GM23248 (cell line): ENCODE data around the gene IPO7.

Experiments used
- EZH2 ChIP-seq: fragments of 200-600 bp; sonication (generic); IDR thresholded peaks from 2 replicates; pipeline ENCODE4 v1.6.1; 2018; ENCODE audit warnings: antibody characterized with exemption, mild to moderate bottlenecking; ENCODE audit not compliant: insufficient read depth, poor library complexity, severe bottlenecking
- EZH2phosphoT487 ChIP-seq: fragments of 200-600 bp; sonication (generic); IDR thresholded peaks from 2 replicates; pipeline ENCODE4 v1.6.1; 2018; ENCODE audit warnings: antibody characterized with exemption, moderate library complexity, mild to moderate bottlenecking, low read depth; ENCODE audit not compliant: insufficient read depth

GRCh38 chr11:9397746-9398680 lies 13.6 kb downstream of the IPO7 start:
- TF ChIP-seq EZH2: no peak
- TF ChIP-seq EZH2phosphoT487: no peak
